ENCODE measurements around the gene TMEM252.
A peak's percentile ranks its signal among the peaks of the same experiment; 100 is the strongest.

The TMEM252 gene

GRCh38 chr9:68532131-68532530, 8.6 kb downstream of the TMEM252 start:
- DNase-seq (ENCODE audit: low read depth in 1 of 2, low spot score in 1 of 2) = no peak
- in situ Hi-C loops (cut with HindIII; ENCODE audit: low pct_unique_long_range_greater_than_20kb, low sequenced_read_pairs) = no loop called here
- TF ChIP-seq JUND (IDR thresholded peaks at IDR 0.05; ENCODE audit: low read depth) = no peak

- in situ Hi-C loops (cut with HindIII; ENCODE audit: low pct_unique_long_range_greater_than_20kb, low sequenced_read_pairs) = no loop called here
- peak in 1 of 2 experiments; percentile 41 for DNase-seq (ENCODE audit: low read depth in 1 of 2, low spot score in 1 of 2)
- TF ChIP-seq JUND (IDR thresholded peaks at IDR 0.05; ENCODE audit: low read depth) = no peak
These were observed 10.1 kb downstream of the TMEM252 start for GRCh38 chr9:68530618-68531017.

- TF ChIP-seq JUND (IDR thresholded peaks at IDR 0.05; ENCODE audit: low read depth) = no peak
- in situ Hi-C loops (cut with HindIII; ENCODE audit: low pct_unique_long_range_greater_than_20kb, low sequenced_read_pairs) = no loop called here
- no peak for DNase-seq (ENCODE audit: low read depth in 1 of 2, low spot score in 1 of 2)
These were observed 17.2 kb downstream of the TMEM252 start for GRCh38 chr9:68523367-68523936.

GRCh38 chr9:68522954-68523353, 17.7 kb downstream of the TMEM252 start:
- in situ Hi-C loops (cut with HindIII; ENCODE audit: low pct_unique_long_range_greater_than_20kb, low sequenced_read_pairs) = no loop called here
- no peak for DNase-seq (ENCODE audit: low read depth in 1 of 2, low spot score in 1 of 2)
- no peak for TF ChIP-seq JUND (IDR thresholded peaks at IDR 0.05; ENCODE audit: low read depth)

GRCh38 chr9:68522131-68522530, 18.6 kb downstream of the TMEM252 start:
- in situ Hi-C loops (cut with HindIII; ENCODE audit: low pct_unique_long_range_greater_than_20kb, low sequenced_read_pairs) = no loop called here
- no peak for TF ChIP-seq JUND (IDR thresholded peaks at IDR 0.05; ENCODE audit: low read depth)
- no peak for DNase-seq (ENCODE audit: low read depth in 1 of 2, low spot score in 1 of 2)

- in situ Hi-C loops (cut with HindIII; ENCODE audit: low pct_unique_long_range_greater_than_20kb, low sequenced_read_pairs) = no loop called here
- no peak for DNase-seq (ENCODE audit: low read depth in 1 of 2, low spot score in 1 of 2)
- TF ChIP-seq JUND (IDR thresholded peaks at IDR 0.05; ENCODE audit: low read depth) = no peak
These were observed 25.2 kb downstream of the TMEM252 start for GRCh38 chr9:68515326-68516017.

- in situ Hi-C loops (cut with HindIII; ENCODE audit: low pct_unique_long_range_greater_than_20kb, low sequenced_read_pairs) = no loop called here
- TF ChIP-seq JUND (IDR thresholded peaks at IDR 0.05; ENCODE audit: low read depth) = no peak
- DNase-seq (ENCODE audit: low read depth in 1 of 2, low spot score in 1 of 2) = no peak
These were observed 26.7 kb downstream of the TMEM252 start for GRCh38 chr9:68513981-68514380.

- in situ Hi-C loops (cut with HindIII; ENCODE audit: low pct_unique_long_range_greater_than_20kb, low sequenced_read_pairs) = no loop called here
- DNase-seq (ENCODE audit: low read depth in 1 of 2, low spot score in 1 of 2) = no peak
- TF ChIP-seq JUND (IDR thresholded peaks at IDR 0.05; ENCODE audit: low read depth) = no peak
These were observed 27.3 kb downstream of the TMEM252 start for GRCh38 chr9:68513385-68513784.

- in situ Hi-C loops (cut with HindIII; ENCODE audit: low pct_unique_long_range_greater_than_20kb, low sequenced_read_pairs) = no loop called here
- no peak for TF ChIP-seq JUND (IDR thresholded peaks at IDR 0.05; ENCODE audit: low read depth)
- DNase-seq (ENCODE audit: low read depth in 1 of 2, low spot score in 1 of 2) = no peak
These were observed 31.0 kb downstream of the TMEM252 start for GRCh38 chr9:68509689-68510088.

GRCh38 chr9:68508547-68508946, 32.1 kb downstream of the TMEM252 start:
- TF ChIP-seq JUND (IDR thresholded peaks at IDR 0.05; ENCODE audit: low read depth) = no peak
- in situ Hi-C loops (cut with HindIII; ENCODE audit: low pct_unique_long_range_greater_than_20kb, low sequenced_read_pairs) = no loop called here
- DNase-seq (ENCODE audit: low read depth in 1 of 2, low spot score in 1 of 2) = no peak

- no peak for TF ChIP-seq JUND (IDR thresholded peaks at IDR 0.05; ENCODE audit: low read depth)
- in situ Hi-C loops (cut with HindIII; ENCODE audit: low pct_unique_long_range_greater_than_20kb, low sequenced_read_pairs) = no loop called here
- no peak for DNase-seq (ENCODE audit: low read depth in 1 of 2, low spot score in 1 of 2)
These were observed 32.9 kb downstream of the TMEM252 start for GRCh38 chr9:68507806-68508145.

GRCh38 chr9:68507130-68507805, 33.4 kb downstream of the TMEM252 start:
- TF ChIP-seq JUND (IDR thresholded peaks at IDR 0.05; ENCODE audit: low read depth) = no peak
- in situ Hi-C loops (cut with HindIII; ENCODE audit: low pct_unique_long_range_greater_than_20kb, low sequenced_read_pairs) = no loop called here
- peak in 1 of 2 experiments; percentile 31 for DNase-seq (ENCODE audit: low read depth in 1 of 2, low spot score in 1 of 2)

- no peak for DNase-seq (ENCODE audit: low read depth in 1 of 2, low spot score in 1 of 2)
- no peak for TF ChIP-seq JUND (IDR thresholded peaks at IDR 0.05; ENCODE audit: low read depth)
- in situ Hi-C loops (cut with HindIII; ENCODE audit: low pct_unique_long_range_greater_than_20kb, low sequenced_read_pairs) = no loop called here
These were observed 34.1 kb downstream of the TMEM252 start for GRCh38 chr9:68506551-68506950.
